T-helper 2 cell (primary cell): ENCODE measurements around the gene RYR3.

ENCODE experiments used
- DNase-seq, 5 experiments: peaks; one replicate each; pipeline versions ENCODE4 v3.0.0 to v3.0.0-alpha.2; 2012 to 2022

RYR3 gene

GRCh38 chr15:33729653-33730052 is 418.9 kb downstream of the RYR3 start:
- DNase-seq = no peak

- no peak for DNase-seq
These were observed 420.0 kb downstream of the RYR3 start for GRCh38 chr15:33730815-33731214.

GRCh38 chr15:33735143-33735542 is 424.4 kb downstream of the RYR3 start:
- DNase-seq = no peak

- peak in 1 of 5 experiments; percentile 26 for DNase-seq
These were observed 425.0 kb downstream of the RYR3 start for GRCh38 chr15:33735637-33736247.

GRCh38 chr15:33737687-33738601 is 427.2 kb downstream of the RYR3 start:
- DNase-seq = peak in 1 of 5 experiments; percentile 8

- DNase-seq = no peak
These were observed 428.3 kb downstream of the RYR3 start for GRCh38 chr15:33738941-33739664.

- no peak for DNase-seq
These were observed 431.5 kb downstream of the RYR3 start for GRCh38 chr15:33742306-33742705.

GRCh38 chr15:33742800-33743199 is 432.0 kb downstream of the RYR3 start:
- DNase-seq = no peak

- DNase-seq = no peak
These were observed 435.4 kb downstream of the RYR3 start for GRCh38 chr15:33746203-33746602.

GRCh38 chr15:33753012-33753411 is 442.2 kb downstream of the RYR3 start:
- DNase-seq = no peak

- DNase-seq = no peak
These were observed 443.5 kb downstream of the RYR3 start for GRCh38 chr15:33754242-33754641.

GRCh38 chr15:33756961-33757360 is 446.2 kb downstream of the RYR3 start:
- DNase-seq = no peak

- no peak for DNase-seq
These were observed 446.9 kb downstream of the RYR3 start for GRCh38 chr15:33757516-33758232.

GRCh38 chr15:33766389-33766788 is 455.6 kb downstream of the RYR3 start:
- DNase-seq = no peak

GRCh38 chr15:33768670-33769190 is 458.0 kb downstream of the RYR3 start:
- DNase-seq = no peak

- no peak for DNase-seq
These were observed 463.2 kb downstream of the RYR3 start for GRCh38 chr15:33773969-33774368.

- DNase-seq = no peak
These were observed 468.1 kb downstream of the RYR3 start for GRCh38 chr15:33778852-33779251.

GRCh38 chr15:33780011-33780768 is 469.4 kb downstream of the RYR3 start:
- no peak for DNase-seq

GRCh38 chr15:33782966-33783365 is 472.2 kb downstream of the RYR3 start:
- no peak for DNase-seq

GRCh38 chr15:33785366-33785765 is 474.6 kb downstream of the RYR3 start:
- no peak for DNase-seq

GRCh38 chr15:33788906-33789540 is 478.3 kb downstream of the RYR3 start:
- no peak for DNase-seq
